Measurements from ENCODE around the gene AAK1.
"Not testable (repeated sequence)": the region's sequence is repeated elsewhere in the genome, so short reads cannot be mapped to it uniquely, and the experiment has no call there.

AAK1 gene

DNA sequence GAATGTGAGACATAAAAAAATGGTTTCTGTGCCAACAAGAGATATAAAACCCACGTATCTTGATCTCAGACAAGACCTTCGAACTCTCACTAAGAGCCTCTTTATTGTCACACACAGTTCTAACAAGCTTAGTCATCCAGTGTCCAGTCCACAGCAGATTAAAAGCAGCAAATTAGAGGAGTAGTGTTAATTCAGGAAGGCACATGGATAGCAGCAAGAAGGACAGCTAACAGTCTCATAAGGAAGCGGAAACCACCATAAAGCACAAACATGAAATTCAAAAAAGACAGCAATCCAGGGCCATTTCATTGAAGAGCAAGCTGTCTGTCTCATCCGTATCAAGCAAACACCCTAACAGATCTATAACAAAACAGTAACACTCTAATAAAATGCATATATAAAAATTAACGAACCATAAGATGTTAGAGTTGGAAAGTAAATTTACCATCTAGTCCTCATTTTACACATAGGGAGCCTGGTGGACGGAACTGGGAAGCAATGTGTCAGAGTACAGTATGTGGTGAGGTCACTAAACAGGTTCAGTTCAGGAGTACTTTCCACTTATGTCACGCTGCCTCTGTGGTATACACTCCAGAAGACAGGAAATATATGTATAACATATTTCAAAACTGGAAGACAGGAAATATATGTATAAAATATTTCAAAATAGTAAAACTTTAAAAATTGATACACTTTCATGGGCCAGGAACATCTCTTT lies 18.3 kb downstream of the AAK1 start:
- DNase-seq (ENCODE audit: low read depth, low spot score) = no peak

DNA sequence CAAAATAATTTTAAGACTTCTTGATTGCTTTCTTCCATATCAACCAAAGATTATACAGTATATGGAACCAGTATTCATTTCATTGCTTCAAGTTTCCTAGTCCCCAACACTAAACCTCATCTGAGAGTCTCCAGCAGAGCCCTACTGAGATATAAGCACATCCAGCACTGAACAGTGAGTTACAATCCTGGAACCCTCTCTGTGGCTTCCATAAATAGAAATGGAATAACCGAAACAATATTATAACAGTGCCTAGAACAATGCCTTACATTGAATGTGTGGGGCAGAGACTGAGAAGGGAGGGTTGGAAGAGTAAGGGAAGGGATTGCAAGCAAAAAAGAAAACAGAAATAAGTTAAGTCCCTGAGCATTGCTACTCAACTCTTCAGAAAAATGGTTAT lies 18.9 kb downstream of the AAK1 start:
- no peak for DNase-seq (ENCODE audit: low read depth, low spot score)

DNA sequence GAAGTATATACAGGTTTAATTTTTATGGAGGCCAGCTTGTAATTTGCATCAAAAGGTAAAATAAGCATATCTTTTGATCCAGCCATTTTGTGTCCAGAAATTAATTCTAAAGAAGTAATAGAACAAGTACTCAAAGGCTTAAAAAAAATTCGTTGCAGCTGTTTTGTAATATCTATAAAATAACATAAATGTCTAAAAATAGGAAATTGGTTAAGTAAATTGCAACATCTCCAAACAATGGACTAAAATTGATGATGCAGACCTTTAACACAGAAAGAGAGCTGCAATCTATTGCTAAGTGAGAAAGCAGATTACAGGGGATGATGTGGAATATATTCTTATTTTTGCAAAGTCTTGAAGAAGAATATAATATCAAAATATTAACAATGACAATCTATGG lies 19.4 kb downstream of the AAK1 start:
- no peak for DNase-seq (ENCODE audit: low read depth, low spot score)

DNA sequence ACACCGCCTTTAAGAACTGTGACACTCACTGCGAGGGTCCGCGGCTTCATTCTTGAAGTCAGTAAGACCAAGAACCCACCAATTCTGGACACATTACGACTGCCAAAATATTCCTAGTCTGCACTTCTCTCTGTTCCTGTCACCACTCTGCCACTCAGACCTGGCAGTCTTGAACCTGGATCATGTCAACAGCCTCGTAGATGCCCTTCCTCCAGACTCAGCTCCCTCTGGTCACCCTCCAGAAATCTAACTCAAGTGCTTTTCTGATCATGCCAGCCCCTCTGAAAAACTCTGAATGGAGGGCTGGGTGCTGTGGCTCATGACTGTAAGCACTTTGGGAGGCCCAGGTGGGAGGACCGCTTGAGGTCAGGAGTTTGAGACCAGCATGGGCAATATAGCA lies 20.3 kb downstream of the AAK1 start:
- no peak for DNase-seq (ENCODE audit: low read depth, low spot score)

DNA sequence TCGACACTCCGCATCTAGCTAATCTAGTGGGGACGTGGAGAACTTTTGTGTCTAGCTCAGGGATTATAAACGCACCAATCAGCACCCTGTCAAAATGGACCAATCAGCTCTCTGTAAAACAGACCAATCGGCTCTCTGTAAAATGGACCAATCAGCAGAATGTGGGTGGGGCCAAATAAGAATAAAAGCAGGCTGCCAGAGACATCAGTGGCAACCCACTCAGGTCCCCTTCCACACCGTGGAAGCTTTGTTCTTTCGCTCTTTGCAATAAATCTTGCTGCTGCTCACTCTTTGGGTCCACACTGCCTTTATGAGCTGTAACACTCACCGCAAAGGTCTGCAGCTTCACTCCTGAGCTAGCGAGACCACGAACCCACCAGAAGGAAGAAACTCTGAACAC lies 20.7 kb downstream of the AAK1 start:
- DNase-seq (ENCODE audit: low read depth, low spot score) = not testable (repeated sequence)

DNA sequence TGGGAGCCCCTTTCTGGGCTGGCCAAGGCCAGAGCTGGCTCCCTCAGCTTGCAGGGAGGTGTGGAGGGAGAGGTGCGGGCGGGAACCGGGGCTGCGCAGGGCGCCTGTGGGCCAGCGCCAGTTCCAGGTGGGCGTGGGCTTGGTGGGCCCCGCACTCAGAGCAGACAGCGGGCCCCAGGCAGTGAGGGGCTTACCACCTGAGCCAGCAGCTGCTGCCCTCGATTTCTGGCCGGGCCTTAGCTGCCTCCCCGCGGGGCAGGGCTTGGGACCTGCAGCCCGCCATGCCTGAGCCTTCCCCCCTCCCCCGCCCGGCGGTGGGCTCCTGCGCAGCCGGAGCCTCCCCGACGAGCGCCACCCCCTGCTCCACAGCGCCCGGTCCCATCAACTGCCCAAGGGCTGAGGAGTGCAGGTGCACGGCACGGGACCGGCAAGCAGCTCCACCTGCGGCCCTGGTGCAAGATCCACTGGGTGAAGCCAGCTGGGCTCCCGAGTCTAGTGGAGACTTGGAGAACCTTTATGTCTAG lies 21.5 kb downstream of the AAK1 start:
- not testable (repeated sequence) for DNase-seq (ENCODE audit: low read depth, low spot score)

DNA sequence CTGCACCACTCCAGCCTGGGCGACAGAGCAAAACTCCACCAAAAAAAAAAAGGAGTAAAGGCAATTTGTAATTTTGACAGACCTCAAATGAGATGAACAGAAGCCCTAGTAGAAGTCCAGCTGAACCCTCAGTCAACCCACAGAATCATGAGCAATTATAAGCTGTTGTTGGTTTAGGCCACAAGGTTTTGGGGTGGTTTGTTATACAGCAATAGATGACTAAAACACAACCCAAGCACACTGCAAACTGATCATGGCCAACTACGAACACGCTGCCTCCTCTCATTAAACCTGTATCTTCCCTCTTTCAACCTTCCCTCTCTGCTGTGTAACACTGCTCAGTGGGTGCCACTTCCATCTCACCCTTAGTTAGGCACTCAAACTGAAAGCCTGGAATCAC lies 22.1 kb downstream of the AAK1 start:
- DNase-seq (ENCODE audit: low read depth, low spot score) = no peak

DNA sequence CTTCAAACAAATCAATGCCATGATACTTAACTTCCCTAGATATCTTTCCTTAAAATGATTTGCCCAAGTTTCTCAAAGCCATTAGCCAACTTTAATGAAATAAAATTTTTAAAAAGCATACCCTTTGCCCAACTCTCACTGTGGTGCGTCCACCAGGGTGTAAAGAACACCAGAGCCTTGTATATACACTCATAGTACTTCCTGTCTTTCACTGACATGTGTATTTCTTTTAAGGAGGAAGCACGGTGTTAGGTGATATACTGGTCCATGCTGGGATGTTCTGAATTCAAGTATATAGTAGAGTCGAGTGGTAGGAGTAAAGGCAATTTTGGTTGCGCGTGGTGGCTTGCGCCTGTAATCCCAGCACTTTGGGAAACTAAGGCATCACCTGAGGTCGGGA lies 22.7 kb downstream of the AAK1 start:
- DNase-seq (ENCODE audit: low read depth, low spot score) = no peak

DNA sequence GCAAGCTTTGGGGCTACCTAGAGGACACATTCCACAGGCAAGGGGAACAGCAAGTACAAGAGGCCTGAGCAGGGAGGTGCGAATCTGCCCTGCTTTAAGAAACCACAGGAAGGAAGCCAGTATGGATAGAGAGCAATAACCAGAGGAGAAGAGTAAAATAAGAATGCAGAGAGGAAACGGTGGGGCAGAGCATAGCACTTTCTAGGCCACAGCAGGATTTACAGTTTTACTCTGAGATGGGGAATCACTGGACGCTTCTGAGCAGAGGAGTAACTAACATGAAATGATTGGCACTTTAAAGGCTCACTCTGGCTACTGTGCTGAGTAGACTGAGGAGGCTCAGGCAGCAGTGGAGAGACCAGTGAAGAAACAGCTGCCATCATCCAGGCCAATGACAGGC lies 23.8 kb downstream of the AAK1 start:
- no peak for DNase-seq (ENCODE audit: low read depth, low spot score)

DNA sequence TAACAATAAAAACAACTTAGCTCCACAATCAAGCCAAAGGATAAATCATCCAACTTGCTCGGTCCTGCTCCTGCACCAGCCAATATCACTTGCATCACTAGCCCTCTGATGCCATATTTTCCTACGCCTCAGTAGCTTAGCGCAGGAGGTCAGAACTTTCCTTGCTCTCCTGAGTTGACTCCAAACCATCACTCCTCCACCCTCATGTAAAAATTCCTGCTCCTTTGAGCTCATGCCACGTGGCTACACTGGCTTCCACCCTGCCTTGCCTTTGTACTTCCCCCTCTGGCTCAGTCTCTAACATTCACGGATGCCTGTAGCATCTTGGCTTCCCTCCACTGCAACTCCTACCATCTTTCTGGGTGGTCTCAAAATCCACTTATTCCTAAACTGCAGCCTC lies 25.2 kb downstream of the AAK1 start:
- no peak for DNase-seq (ENCODE audit: low read depth, low spot score)

DNA sequence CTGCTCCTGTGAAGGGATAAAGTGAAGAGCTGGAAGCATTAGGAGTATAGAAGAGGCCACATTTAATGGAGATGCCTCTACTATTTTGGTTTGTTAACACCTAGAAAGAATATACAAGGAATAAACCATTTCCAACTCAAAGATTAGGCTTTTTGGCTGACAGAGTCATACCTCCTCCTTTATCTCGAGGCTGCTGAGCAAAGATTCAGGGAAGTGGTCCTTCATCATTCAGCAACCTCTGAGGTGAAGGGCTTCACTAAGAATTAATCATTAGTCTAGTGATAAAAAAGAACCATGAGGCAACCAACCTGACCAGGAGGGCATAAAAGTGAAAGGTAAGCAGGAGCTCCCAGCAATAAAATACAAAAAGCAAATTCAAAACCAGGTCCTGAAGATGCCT lies 25.8 kb downstream of the AAK1 start:
- no peak for DNase-seq (ENCODE audit: low read depth, low spot score)

DNA sequence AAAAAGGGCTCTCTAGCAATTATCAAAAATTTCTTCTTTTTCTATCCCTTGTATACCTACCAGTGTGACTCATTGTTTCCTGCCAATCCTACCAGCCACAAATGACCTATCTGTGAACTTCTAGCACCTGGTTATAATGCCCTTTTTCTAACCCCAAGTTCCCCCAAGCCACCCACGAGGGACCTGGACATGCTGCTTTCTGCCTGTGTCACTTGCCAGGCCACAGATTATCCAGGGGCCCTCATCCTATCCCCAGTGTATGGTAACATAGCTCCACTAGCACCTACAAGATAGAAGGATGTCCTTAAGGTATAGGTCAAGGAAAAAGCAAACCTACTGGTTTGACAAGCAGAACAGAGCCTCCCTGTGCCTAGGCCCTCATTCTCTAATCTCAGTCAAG lies 26.8 kb downstream of the AAK1 start:
- no peak for DNase-seq (ENCODE audit: low read depth, low spot score)

DNA sequence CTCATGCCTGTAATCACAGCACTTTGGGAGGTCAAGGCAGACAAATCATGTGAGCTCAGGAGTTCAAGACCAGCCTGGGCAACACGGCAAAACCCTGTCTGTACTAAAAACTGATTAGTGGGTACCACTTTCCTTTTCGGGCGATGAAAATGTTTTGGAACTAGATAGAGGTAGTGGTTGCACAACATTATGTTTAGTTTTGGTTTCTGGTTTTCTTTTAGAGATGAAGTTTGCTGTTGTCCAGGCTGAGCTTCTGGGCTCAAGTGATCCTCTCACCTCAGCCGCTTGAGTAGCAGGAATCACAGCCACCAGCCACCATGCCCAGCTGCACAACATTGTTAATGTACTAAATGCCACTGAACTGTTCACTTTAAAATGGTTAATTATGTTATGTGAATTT lies 27.6 kb downstream of the AAK1 start:
- no peak for DNase-seq (ENCODE audit: low read depth, low spot score)

DNA sequence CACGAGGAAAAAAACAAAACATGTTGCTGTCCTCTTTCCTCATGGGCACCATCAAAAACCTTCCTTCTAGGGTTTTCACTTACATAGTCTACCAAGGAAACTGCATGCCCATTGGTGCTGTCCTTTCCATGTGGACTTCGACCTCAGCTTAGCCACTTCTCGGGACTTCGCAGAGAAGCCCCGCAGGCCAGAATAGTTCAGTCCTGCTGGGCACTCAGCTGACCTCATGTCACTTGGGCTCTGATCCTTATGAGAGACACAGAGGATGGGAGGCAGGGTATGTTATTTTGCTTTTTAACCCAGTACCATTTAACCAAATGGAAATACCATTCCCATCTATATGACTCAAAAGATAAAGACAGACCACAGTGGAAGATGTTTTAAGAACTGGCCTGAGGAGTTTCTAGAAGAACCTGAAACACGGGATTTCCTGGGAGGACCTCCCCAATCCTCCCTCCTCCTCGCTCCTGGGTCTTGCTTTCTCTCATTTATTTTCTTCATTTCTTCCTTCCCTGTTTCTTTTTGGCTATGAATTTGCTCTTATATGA lies 28.4 kb downstream of the AAK1 start:
- no peak for DNase-seq (ENCODE audit: low read depth, low spot score)

DNA sequence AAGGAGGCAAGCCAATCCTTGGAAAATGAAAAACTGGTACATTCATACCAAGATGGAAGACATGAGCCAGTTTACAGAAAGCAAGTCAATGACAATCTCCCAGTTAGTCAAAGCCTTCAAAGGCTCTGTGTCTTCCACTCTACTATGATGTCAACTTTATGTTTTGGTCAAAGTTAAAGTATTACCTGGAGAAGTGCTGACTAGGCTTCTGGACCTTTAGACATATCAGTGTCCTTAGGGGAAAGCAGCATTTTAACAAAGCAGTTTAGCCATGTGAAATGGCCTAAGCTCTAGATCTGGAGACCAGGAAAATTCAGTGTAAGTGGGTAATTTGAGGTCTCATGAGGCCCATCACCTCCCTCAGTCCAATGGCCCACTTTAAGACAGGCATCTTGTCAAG lies 30.8 kb downstream of the AAK1 start:
- no peak for DNase-seq (ENCODE audit: low read depth, low spot score)

DNA sequence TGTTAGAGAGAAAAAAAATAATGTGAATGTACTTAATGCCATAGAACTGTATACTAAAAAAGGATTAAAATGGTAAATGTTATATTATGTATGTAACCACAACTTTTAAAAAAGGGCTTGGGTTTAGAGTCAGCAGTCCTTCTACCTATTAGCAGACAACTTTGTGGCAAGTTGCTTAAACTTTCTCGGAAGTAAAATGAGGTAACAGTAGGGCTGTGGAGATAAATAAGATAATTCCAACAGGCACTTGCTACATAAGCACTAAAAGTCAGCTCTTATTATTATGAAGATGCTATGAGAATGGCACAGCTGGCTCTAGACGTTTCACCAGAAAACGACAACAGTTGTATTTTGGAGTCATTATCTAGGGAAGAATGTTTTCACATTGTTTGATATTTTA lies 31.3 kb downstream of the AAK1 start:
- no peak for DNase-seq (ENCODE audit: low read depth, low spot score)

DNA sequence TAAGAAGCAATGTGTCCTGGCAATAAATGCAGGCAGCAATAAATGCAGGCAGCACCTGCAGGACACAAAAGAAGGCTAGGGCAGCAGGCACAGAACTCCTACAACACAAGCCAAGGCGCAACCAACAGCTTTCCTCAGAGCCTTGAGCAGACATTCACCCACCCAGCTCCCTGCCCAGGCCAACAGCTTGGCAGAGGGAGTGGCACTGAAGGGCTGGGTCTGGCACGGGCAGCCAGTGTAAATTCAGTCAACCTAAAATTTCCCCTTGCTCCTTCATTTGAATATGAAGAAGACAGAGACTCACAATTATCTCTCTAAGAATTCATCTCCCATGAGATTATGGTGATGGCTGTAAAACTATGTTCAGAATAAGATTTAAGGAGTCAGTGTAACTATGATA lies 35.4 kb downstream of the AAK1 start:
- no peak for DNase-seq (ENCODE audit: low read depth, low spot score)

DNA sequence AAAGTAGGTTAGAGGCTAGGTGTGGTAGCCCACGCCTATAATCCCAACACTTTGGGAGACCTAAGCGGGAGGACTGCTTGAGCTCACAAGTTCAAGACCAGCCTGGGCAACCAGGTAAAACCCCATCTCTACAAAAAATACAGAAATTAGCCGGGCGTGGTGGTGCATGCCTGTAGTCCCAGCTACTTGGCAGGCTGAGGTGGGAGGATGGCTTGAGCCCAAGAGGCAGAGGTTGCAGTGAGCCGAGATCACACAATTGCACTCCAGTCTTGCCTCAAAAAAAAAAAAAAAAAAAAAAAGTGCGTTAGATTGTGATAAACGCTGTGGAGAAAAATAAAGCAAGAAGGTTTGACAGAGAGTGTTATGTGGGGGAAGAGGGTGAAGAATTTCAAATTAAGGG lies 36.8 kb downstream of the AAK1 start:
- not testable (repeated sequence) for DNase-seq (ENCODE audit: low read depth, low spot score)

DNA sequence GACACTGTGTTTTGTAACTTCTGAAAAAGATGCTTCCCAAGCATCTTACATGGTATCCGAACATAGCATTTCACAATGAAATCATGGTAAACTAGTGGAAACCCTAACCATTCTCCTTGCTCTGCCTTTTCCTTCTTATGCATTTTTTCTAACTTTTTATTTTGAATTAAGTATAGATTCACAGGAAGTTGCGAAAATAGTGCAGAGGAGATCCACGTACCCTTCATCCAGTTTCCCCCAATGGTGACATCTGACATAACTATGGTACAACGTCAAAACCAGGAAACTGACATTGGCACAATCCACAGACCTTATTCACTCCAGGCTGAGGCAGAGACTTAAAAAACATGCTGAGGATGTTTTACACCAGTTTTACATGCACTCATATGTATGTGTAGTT lies 38.3 kb downstream of the AAK1 start:
- no peak for DNase-seq (ENCODE audit: low read depth, low spot score)

DNA sequence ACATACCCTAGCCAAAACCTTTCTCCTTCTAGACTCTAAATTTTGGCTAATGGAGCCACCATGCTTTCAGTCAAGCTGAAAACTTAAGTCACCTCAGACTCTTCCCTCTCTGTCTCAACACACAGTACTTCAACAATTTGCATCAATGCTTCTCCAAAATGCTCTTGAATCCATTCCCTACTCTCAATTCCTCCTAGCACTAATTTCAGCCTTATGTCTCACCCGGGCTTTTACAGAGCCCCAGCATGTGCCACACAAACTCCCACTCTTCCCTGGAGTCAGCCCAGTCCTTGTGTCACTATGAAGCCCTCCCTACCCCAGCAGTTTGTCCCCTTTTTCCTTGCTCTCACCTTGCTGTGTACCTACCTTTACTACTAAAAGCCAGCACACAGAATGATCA lies 38.7 kb downstream of the AAK1 start:
- no peak for DNase-seq (ENCODE audit: low read depth, low spot score)

DNA sequence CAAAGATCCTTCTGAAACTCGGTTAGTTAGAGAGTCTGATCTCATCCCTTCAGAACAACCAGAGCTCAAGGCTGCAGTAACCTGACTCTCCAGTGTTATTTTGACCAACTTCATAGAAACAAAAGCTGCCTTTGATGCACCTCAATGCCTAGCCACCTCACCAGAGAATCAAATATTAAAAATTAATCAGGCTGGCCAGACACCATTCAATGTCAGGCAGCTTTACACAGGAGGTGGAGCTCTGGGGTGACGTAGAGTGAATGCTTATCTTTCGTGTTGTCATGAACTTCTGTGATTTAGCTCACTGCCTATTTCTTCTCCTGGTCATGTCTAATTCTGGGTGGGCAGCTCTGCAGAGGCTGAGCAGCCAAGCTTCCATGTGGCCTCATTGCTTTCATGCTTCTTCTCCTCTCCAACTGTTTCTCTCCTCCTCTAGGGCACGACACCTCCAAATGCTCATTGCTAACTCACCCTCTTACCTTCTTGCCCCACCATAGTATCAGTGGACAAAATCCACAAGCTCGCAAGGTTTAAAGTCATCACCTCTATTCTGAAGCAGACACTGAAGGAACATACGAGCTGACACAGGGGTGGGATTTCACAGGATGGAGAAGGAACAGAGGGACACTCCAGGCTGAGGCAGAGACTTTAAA lies 39.4 kb downstream of the AAK1 start:
- DNase-seq (ENCODE audit: low read depth, low spot score) = no peak

DNA sequence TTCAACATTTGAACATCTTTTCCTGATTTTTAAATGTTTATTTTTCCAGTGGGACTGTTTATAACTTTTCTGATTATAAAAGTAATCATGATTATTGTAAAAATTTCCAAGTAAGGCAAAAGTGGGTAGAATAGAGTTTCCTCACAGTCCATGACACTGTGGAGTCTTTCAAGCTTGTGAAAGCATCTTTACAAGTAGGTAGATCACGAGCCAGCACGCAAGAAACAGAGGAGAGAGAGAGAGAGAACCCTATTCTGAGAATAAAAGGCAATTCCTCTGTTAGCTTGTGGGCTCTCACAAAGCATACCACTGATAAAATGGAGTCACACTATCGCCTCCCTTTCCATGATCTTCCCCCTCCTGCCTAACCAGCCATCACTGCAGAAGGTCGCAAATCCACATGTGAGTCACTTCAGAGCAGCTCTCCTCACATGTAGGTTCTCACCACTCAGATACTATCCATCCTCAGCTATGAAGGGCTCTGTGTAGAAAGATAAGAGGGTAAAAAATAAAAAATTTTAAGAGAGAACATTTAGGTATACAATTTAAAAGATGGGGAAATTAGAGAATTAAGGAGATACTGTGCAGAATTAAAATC lies 40.3 kb downstream of the AAK1 start:
- DNase-seq (ENCODE audit: low read depth, low spot score) = no peak

DNA sequence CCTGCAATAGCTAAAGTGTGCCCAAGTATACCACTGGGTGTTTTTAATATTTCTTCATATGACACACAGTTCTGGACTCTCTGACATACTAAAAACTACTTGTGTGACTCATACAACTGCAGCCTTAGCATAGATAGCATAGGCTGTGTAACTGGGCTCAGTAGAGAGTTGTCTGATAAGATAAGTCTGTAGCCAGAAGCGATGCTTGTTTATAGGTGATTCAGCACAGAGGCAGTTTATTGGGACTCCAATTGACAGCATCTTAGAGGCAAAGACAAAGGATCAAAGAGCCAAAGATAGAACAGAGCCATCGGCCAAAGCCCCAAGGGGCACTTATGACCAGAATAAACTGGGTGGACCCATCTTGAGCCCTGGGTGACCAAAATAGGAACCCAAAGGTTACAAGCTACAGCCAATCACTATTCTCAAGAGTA lies 42.3 kb downstream of the AAK1 start:
- DNase-seq (ENCODE audit: low read depth, low spot score) = no peak
